Measurements from ENCODE around the gene POLE.
"Not testable (repeated sequence)": the region's sequence is repeated elsewhere in the genome, so short reads cannot be mapped to it uniquely, and the experiment has no call there.

- TF ChIP-seq CTCF (IDR thresholded peaks at IDR 0.05; ENCODE audit: low read depth, low read length); EZH2phosphoT487 (IDR thresholded peaks at IDR 0.05; ENCODE audit: low read depth): not testable (repeated sequence)
These were observed 7.7 kb upstream of the POLE start for GRCh38 chr12:132694888-132695287.
